Measurements from ENCODE around the gene MLKL.
"Not testable (repeated sequence)": the region's sequence is repeated elsewhere in the genome, so short reads cannot be mapped to it uniquely, and the experiment has no call there.

MLKL gene

DNA sequence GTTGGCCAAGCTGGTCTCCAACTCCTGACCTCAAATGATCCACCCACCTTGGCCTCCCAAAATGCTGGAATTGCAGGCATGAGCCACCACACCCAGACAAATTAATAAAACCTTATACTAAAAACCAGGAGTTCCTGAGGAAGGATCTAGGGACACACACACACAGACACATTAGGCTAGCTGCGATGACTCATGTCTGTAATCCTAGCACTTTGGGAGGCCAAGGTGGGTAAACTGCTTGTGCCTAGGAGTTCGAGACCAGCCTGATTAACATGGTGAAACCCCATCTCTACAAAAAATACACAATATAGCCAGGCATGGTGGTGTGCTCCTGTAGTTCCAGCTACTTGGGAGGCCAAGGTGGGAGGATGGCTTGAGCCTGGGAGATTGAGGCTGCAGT lies 47.8 kb downstream of the MLKL start:
- H3K4me3 ChIP-seq (ENCODE audit: low read depth, low read length), result not testable (repeated sequence)

DNA sequence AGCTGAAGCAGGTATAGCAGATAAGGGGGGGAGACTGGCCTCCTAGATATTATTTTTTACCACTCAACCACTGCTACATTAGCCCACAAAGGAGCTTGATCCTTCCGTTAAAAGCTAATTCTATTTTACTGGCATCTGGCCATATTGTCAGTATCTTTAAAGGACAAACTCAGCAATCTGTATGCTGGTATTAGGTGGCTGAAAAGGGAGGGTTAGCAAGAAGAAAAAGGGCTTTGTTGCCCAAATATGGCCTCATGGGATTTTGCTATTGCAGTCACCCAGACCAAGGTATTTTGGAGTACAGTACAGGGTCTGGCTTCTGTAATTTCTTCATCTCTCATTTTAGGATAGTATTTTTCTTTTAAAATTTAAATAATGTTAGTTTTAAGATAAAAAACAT lies 48.4 kb downstream of the MLKL start:
- H3K4me3 ChIP-seq (ENCODE audit: low read depth, low read length), result no peak overlapping the region

DNA sequence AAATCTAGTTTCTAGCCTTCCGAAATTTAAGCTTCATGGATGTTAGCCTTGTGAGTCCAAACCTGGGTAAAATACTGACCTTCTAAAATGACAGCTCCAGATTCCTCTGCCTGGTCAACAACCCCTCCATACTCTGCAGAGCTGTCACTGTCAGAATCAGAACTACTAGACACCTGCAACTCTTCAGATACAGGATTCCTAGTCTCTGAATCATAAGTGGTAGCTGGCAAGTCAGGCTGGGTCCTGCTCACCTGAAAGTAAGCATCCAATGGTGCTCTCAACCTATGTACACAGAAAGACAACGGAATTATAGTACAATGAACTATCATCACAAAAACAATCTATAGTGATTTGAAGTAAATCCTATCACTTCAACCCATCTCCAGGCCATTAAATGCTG lies 48.8 kb downstream of the MLKL start:
- H3K4me3 ChIP-seq (ENCODE audit: low read depth, low read length), result no peak overlapping the region

DNA sequence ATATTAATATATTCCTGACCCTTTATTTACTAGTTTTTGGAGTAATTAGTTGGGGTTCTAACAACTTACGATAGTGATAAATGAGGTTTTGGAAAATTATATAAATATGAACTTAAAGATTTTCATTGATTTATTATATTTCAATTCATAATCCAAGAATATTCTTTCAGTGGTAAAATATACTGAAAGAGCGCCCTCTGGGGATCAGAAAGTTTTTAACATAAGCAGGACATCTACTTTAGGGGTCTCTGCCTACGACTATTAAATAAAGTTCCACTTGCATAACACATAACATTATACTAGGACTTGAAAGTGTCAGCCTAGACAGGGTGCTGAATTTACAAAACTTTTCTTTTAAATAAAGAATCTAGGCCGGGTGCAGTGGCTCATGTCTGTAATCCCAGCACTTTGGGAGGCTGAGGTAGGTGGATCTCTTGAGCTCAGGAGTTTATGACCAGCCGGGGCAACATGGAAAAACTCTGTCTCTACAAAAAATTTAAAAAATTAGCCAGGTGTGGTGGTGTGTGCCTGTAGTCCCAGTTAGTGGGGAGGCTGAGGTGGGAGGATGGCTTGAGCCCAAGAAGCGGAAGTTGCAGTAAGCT lies 49.6 kb downstream of the MLKL start:
- no peak overlapping the region for H3K4me3 ChIP-seq (ENCODE audit: low read depth, low read length)

DNA sequence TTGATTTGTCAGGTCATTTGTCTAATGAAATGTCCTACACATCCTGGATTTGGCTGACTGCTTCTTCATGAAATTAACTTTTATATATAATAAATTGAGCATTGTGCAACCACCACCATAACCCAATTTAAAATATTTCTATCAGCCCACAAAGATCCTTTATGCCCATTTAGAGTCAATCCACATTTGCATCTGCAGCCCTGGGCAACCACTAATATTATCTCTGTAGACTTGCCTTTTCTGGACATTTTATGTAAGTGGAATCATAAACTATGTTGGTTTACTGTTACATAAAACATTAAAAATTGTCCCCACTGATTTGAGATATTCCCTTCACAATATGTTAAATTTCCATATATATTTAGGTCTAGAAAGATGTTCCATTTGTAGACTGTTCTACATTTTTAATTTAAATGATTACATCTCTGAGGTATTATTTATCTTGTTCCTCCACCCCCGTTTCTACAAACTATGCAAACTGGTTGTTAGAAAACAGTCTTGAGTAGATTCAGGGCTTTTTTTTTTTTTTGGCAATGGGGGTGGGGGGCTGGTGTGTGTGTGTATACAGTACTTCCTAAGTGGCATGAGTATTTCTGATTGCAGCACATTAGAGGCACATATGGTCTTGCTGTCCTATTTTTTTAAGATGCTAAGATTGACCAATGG lies 50.7 kb downstream of the MLKL start:
- H3K4me3 ChIP-seq (ENCODE audit: low read depth, low read length), result no peak overlapping the region

DNA sequence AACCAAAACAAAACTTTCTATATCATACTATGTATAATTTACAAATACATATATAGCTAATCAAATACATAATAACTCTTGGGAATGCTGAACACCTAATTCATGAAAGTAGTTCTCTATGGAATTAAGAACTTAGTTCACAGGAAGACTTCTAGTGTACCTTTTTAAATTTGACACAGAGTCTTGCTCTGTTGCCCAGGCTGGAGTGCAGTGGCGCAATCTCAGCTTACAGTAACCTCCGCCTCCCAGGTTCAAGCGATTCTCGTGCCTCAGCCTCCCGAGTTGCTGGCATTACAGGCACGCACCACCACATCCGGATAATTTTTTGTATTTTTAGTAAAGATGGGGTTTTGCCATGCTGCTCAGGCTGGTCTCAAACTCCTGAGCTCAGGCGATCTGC lies 58.7 kb downstream of the MLKL start:
- no peak overlapping the region for H3K4me3 ChIP-seq (ENCODE audit: low read depth, low read length)

DNA sequence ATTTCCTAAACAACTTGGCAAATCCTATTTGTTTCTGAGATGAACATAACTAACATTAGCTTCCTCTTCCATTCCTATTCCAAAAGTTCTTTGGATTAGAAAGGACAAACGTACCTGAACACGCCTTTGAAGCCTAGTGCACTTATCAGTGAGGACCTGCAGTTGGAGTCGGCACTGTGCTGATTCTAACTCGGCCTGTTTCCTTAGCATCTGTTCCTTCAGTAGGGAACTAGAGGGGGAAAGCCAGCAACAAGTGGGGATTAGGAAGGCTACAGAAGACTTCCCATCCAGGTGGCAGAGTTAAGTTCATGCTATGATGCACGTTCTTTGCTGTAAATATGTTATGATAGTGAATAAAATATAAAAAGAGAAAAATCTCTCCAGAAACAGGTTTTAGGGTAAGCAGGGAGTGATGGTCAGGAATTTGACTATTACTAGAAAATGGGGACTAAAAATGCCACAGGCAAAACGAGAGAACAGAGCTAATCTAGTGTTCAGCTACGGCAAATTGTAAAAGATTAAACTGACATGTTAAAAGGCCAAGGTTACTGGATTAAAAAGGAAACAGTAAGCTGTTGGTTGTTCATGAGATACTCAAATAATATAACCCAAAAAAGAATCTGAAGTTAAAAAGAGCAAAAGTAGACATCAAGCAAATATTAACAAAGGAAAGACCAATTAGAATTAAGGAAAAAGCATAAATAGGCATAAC lies 62.8 kb downstream of the MLKL start:
- no peak overlapping the region for H3K4me3 ChIP-seq (ENCODE audit: low read depth, low read length)

DNA sequence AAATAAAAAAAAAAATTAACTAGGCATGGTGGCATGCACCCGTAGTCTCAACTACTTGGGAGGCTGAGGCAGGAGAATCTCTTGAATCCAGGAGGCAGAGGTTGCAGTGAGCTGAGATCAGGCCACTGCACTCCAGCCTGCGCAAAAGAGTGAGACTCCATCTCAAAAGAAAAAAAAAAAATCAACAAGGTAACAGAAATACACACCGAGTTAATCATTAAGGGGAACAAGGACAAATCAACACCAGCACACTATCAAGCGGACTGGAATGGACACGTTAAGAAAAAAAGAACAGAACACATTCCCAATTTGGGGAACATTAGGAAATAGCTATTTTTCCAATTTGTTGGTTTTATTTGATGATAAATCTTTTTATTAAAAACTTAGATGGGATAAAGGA lies 65.4 kb downstream of the MLKL start:
- no peak overlapping the region for H3K4me3 ChIP-seq (ENCODE audit: low read depth, low read length)

DNA sequence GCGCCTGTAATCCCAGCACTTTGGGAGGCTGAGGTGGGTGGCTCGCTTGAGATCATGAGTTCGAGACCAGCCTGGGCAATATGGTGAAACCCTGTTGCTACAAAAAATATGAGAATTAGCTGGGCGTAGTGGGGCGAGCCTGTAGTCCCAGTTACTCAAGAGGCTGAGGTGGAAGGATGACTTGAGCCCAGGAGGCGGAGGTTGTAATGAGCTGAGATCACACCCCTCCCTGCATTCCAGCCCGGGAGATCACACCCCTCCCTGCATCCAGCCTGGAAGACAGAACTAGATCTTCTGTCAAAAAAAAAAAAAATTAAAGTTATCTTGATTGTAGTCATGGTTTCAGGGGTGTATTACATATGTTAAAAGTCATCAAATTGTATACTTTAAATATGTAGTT lies 67.0 kb downstream of the MLKL start:
- no peak overlapping the region for H3K4me3 ChIP-seq (ENCODE audit: low read depth, low read length)

DNA sequence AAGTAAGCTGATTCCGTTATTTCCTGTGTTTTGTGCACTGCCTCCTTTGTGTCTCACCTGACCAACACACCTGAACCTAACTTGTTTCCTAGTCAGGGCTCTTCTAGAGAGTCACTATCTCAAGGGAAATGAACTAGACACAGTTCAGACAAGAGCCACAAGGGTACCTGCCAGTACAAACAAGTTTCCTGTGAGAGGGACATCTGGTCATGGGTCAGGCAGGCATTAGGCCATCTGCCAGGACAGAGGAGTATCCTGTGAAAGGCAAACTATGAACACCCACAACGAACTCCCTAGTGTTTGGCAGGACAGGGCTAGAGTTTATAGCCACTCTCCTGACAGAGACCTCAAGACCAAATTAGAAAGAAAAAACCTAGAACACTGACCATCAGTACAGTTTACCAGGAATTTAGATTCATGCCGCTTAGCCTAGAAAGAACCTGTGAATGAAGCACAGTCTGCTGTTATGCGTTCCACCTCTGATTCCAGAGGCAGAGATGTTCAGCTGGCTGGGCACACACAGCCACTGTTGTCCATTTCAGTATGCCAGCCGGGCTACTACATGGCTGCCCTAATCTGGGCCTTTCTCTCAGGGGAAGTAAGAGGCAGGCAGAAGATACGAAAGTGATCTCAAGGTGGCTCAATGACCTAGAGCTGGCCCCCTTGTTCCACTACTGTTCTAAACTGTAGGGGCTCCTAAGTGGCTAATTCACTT lies 73.0 kb downstream of the MLKL start:
- H3K4me3 ChIP-seq (ENCODE audit: low read depth, low read length), result no peak overlapping the region

DNA sequence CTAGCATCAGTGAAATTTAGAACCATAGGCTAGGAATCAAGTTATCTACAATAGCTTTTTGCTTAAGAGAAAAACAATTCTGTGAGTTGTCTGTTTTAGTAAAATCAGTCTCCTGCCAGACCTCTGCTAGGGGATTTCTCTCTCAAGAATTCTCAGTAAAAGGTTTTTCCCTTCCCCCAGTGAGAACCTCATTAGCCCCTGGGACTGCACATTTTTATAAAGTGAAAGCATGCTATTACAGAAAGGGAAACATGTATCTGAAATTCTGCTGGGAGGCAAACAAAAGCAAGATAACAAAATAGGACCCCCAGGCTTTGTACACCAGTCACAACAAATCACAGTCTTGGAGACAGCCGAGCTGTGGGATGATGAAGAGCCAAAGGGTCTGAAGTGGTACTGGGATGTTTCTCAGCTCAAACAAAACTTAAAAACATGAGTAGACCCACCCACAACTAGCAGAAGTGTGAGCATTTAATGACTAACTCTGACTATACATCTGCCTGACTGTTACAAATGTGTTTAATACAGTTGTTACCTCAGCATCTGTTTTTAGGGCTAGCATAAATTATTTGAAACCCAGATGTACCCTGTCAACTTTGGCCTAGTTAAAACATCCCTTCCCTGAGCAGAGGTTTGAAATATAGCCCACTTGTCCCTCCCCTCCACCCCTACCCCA lies 73.8 kb downstream of the MLKL start:
- no peak overlapping the region for H3K4me3 ChIP-seq (ENCODE audit: low read depth, low read length)

DNA sequence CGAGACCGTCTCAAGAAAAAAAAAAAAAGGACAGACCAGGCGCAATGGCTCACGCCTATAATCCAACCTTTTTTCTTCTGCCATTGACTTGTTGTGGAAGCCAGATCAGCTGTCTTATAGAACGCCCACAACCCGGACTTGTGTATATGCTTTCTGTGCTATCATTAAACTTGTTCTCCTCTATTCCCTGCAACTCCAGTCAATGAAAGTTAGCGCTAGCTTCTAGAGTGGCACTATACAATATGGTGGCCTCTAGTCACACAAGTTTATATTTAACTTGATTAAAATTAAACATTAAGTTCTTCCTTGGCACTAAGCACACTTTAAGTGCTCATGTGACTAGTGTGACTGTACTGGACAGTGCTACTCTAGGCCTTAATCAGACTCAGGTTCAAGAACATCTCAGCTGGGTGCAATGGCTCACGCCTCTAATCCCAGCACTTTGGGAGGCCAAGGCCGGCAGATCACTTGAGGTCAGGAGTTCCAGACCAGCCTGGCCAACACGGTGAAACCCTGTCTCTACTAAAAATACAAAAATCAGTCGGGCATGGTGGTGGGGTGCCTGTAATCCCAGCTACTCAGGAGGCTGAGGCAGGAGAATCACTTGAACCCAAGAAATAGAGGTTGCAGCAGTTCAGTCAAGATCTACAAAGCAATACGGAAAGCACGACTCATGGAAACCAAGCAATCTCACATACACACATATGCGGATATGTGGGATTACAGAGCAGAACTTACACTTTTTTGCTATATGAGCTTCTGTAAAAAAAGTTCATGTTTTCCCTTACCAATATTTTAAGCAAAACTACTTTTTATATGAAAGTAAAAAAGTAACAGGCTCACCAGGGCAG lies 74.9 kb downstream of the MLKL start:
- no peak overlapping the region for H3K4me3 ChIP-seq (ENCODE audit: low read depth, low read length)

DNA sequence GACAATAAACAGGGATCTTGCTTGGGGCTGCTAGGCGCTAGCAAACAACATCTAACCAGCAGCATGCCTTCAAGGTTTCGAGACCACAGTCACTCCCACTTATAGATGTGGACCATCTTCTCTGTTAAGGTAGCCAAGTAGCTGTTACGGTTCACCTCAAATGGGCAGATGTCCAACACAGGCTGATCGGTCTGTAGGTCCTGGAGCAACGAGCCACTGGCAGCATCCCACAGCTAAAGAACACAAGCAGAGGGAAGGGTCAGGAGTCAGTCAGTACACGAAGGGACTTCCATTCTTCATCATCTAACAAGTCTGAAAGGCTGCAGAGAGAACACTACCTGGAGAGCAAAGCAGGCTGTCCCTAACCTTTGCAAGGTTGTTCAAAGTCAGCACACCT lies 76.8 kb downstream of the MLKL start:
- no peak overlapping the region for H3K4me3 ChIP-seq (ENCODE audit: low read depth, low read length)

DNA sequence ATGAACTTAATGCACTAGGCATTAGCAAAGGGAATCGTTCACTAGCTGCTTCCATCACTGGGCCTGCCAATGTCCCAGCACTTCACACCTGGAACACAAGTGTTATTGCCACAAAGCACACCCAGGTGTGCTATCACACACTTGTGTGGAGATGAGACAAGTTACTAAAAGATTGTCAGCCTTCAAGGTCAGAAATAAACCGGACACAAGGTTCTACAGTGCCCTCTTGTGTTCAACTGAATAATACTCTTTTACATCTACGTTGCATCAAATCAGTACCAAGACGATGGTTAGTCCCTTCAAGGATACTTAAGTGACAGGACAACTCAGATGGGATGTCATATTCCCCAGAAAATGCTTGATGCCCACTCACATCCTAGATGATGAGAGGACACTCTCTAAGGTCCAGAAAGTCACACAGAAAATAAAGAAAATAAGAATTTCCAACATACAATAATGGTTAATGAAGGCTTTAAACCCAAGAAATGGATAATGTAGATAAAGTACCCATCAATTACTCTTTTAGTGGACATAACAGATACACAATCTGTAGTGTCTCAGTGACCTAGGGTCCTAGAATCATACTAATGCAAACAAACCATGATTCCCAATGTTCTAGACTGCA lies 77.3 kb downstream of the MLKL start:
- no peak overlapping the region for H3K4me3 ChIP-seq (ENCODE audit: low read depth, low read length)

DNA sequence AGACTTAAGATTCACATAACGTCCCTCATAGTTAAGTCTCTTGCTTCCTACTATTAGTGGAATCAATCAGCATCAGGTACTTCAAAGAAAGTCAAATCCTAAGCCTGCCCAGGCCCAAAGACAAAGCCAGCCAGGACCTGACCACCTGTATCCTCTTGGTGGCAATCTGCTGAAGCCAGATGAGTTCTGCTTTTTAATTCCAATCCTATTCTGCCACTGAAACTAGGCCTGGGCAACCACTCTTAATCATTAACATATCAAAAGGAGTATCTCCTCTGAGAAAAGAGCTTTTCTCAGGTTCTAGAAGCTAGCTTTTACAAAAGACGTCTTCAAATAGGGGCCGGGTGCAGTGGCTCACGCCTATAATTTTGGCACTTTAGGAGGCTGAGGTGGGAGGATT lies 78.7 kb downstream of the MLKL start:
- no peak overlapping the region for H3K4me3 ChIP-seq (ENCODE audit: low read depth, low read length)
